ENCODE measurements around the gene SPSB1.

SPSB1 gene

DNA sequence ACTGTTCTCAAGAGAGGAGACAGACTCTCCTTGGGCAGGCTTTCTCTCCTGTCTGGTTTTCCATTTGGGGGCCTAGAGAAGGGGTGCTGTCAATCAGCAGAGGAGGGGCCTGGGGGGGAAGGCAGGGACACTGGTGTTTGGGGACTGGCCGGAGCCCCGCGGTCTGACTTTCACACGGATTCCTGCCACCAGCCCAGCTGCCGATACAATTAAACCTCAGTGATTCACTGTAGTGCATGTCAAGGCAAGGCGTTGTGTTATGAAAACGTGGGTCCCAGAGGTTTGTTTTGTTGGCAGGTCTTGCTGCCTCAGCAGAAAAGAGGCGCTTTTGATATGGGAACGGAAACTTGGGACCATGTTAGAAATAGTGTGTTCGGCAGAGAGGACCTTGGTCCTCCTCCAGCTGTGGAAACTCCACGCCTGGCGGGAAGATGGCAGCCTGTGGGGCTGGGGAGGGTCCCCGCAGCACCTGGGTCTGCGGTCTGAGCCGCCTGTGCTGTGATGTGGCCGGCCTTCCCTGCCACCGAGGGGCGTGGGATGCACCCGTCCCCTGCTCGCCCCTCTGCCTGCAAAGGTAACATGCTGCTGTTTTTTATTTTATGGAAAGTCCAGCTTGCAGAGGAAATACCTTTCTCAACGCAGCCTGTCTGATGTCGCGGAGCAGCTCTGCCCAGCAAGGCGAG lies 47.6 kb downstream of the SPSB1 start (continued):
- no peak for TF ChIP-seq GLIS3 (CRISPR knock-in tag; IDR thresholded peaks at IDR 0.05)

DNA sequence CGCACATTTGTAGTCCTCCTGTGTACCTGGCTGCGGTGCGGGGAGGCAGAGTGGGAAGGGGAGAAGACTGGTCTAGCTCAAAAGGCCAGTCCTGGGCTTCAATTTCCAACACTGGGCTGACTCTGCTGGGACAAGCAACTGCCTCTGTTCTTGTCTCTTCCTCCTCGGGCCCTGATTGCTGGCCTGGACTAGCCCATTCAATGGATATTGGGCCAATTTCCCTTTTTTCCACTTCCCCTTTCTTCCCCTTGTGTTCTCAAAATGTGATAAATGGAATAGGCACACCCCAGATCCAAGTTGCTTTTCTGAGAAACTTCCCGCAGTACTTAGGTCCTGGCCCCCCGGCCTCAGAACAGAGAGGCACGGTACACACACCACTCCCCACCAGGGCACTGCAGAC lies 48.2 kb downstream of the SPSB1 start:
- ATAC-seq: no peak
- no peak for TF ChIP-seq GLIS3 (CRISPR knock-in tag; IDR thresholded peaks at IDR 0.05)

DNA sequence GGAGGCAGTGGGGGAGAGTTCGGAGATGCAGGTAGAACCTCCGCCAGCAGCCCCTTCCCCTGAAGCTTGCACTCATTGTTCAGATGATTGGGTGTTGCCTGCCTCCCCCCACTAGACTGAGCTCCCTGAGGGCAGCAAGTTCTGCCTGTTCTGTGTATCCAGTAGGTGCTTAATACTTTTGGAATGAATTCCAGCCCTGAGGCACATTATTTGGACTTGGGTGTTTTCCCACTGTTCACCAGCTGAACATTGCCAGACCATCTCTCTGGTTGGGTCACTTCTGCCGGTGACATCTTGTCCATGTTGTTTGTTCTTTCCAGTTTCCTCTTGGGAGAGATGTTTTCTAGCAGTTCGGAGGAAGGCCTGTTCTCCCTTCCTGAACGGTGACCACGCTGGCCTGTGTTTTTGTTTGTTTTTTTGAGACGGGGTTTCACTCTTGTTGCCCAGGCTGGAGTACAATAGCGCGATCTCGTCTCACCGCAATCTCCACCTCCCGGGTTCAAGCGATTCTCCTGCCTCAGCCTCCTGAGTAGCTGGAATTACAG lies 48.7 kb downstream of the SPSB1 start:
- ATAC-seq: no peak
- TF ChIP-seq BACH2 (CRISPR knock-in tag; IDR thresholded peaks at IDR 0.05; ENCODE audit: borderline replicate concordance): no peak
- no peak for TF ChIP-seq PPARA (CRISPR knock-in tag; IDR thresholded peaks at IDR 0.05; ENCODE audit: borderline replicate concordance)
- TF ChIP-seq ZFP30 (CRISPR knock-in tag; IDR thresholded peaks at IDR 0.05): no peak
- TF ChIP-seq ZNF70 (CRISPR knock-in tag; IDR thresholded peaks at IDR 0.05): no peak
- TF ChIP-seq, protein P1, sequence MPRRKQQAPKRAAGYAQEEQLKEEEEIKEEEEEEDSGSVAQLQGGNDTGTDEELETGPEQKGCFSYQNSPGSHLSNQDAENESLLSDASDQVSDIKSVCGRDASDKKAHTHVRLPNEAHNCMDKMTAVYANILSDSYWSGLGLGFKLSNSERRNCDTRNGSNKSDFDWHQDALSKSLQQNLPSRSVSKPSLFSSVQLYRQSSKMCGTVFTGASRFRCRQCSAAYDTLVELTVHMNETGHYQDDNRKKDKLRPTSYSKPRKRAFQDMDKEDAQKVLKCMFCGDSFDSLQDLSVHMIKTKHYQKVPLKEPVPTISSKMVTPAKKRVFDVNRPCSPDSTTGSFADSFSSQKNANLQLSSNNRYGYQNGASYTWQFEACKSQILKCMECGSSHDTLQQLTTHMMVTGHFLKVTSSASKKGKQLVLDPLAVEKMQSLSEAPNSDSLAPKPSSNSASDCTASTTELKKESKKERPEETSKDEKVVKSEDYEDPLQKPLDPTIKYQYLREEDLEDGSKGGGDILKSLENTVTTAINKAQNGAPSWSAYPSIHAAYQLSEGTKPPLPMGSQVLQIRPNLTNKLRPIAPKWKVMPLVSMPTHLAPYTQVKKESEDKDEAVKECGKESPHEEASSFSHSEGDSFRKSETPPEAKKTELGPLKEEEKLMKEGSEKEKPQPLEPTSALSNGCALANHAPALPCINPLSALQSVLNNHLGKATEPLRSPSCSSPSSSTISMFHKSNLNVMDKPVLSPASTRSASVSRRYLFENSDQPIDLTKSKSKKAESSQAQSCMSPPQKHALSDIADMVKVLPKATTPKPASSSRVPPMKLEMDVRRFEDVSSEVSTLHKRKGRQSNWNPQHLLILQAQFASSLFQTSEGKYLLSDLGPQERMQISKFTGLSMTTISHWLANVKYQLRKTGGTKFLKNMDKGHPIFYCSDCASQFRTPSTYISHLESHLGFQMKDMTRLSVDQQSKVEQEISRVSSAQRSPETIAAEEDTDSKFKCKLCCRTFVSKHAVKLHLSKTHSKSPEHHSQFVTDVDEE (CRISPR knock-in tag; IDR thresholded peaks at IDR 0.05): no peak
- TF ChIP-seq TOX (CRISPR knock-in tag; IDR thresholded peaks at IDR 0.05; ENCODE audit: borderline replicate concordance): no peak
- TF ChIP-seq, protein P2, sequence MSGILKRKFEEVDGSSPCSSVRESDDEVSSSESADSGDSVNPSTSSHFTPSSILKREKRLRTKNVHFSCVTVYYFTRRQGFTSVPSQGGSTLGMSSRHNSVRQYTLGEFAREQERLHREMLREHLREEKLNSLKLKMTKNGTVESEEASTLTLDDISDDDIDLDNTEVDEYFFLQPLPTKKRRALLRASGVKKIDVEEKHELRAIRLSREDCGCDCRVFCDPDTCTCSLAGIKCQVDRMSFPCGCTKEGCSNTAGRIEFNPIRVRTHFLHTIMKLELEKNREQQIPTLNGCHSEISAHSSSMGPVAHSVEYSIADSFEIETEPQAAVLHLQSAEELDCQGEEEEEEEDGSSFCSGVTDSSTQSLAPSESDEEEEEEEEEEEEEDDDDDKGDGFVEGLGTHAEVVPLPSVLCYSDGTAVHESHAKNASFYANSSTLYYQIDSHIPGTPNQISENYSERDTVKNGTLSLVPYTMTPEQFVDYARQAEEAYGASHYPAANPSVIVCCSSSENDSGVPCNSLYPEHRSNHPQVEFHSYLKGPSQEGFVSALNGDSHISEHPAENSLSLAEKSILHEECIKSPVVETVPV (CRISPR knock-in tag; IDR thresholded peaks at IDR 0.05): no peak
- no peak for TF ChIP-seq ZNF565 (CRISPR knock-in tag; conservative IDR thresholded peaks at IDR 0.05; ENCODE audit: low read depth)
- no peak for TF ChIP-seq TCF4 (CRISPR knock-in tag; IDR thresholded peaks at IDR 0.05; ENCODE audit: borderline replicate concordance)
- TF ChIP-seq, protein P3, sequence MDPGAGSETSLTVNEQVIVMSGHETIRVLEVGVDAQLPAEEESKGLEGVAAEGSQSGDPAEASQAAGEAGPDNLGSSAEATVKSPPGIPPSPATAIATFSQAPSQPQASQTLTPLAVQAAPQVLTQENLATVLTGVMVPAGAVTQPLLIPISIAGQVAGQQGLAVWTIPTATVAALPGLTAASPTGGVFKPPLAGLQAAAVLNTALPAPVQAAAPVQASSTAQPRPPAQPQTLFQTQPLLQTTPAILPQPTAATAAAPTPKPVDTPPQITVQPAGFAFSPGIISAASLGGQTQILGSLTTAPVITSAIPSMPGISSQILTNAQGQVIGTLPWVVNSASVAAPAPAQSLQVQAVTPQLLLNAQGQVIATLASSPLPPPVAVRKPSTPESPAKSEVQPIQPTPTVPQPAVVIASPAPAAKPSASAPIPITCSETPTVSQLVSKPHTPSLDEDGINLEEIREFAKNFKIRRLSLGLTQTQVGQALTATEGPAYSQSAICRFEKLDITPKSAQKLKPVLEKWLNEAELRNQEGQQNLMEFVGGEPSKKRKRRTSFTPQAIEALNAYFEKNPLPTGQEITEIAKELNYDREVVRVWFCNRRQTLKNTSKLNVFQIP (CRISPR knock-in tag; IDR thresholded peaks at IDR 0.05; ENCODE audit: borderline replicate concordance, low read depth): no peak
- TF ChIP-seq ISL1 (CRISPR knock-in tag; IDR thresholded peaks at IDR 0.05): no peak
- no peak for TF ChIP-seq SNAI2 (CRISPR knock-in tag; IDR thresholded peaks at IDR 0.05)
- TF ChIP-seq, protein P4, sequence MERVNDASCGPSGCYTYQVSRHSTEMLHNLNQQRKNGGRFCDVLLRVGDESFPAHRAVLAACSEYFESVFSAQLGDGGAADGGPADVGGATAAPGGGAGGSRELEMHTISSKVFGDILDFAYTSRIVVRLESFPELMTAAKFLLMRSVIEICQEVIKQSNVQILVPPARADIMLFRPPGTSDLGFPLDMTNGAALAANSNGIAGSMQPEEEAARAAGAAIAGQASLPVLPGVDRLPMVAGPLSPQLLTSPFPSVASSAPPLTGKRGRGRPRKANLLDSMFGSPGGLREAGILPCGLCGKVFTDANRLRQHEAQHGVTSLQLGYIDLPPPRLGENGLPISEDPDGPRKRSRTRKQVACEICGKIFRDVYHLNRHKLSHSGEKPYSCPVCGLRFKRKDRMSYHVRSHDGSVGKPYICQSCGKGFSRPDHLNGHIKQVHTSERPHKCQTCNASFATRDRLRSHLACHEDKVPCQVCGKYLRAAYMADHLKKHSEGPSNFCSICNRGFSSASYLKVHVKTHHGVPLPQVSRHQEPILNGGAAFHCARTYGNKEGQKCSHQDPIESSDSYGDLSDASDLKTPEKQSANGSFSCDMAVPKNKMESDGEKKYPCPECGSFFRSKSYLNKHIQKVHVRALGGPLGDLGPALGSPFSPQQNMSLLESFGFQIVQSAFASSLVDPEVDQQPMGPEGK (CRISPR knock-in tag; IDR thresholded peaks at IDR 0.05; ENCODE audit: borderline replicate concordance): no peak
- no peak for TF ChIP-seq ZFP3 (CRISPR knock-in tag; IDR thresholded peaks at IDR 0.05)
- no peak for TF ChIP-seq GLIS3 (CRISPR knock-in tag; IDR thresholded peaks at IDR 0.05)
- no peak for TF ChIP-seq ESRRG (CRISPR knock-in tag; IDR thresholded peaks at IDR 0.05)
- no peak for TF ChIP-seq RARB (CRISPR knock-in tag; IDR thresholded peaks at IDR 0.05)
- TF ChIP-seq ZNF8 (CRISPR knock-in tag; IDR thresholded peaks at IDR 0.05): no peak
- TF ChIP-seq, protein P5, sequence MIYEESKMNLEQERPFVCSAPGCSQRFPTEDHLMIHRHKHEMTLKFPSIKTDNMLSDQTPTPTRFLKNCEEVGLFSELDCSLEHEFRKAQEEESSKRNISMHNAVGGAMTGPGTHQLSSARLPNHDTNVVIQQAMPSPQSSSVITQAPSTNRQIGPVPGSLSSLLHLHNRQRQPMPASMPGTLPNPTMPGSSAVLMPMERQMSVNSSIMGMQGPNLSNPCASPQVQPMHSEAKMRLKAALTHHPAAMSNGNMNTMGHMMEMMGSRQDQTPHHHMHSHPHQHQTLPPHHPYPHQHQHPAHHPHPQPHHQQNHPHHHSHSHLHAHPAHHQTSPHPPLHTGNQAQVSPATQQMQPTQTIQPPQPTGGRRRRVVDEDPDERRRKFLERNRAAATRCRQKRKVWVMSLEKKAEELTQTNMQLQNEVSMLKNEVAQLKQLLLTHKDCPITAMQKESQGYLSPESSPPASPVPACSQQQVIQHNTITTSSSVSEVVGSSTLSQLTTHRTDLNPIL (CRISPR knock-in tag; IDR thresholded peaks at IDR 0.05; ENCODE audit: low read depth): no peak

DNA sequence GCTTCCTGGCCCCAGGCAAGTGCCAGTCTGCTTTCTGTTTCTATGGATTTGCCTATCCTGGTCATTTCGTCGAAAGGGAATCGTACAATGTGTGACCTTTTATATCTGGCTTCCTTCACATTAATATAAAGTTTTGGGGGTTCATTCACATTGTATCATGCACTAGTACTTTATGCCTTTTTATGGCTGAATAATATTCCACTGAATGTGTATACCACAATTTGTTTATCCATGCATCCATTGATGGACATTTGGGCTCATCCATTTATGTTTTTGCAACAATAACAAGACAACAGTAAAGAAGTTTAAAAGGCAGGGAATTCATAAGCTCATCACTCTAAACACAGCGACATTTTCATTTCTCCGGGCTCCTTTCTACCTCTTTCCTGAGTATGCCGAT lies 50.6 kb downstream of the SPSB1 start:
- TF ChIP-seq ARNTL (CRISPR knock-in tag; IDR thresholded peaks at IDR 0.05; ENCODE audit: borderline replicate concordance, low read depth): no peak
- peak; percentile 95 for TF ChIP-seq ZNF8 (CRISPR knock-in tag; IDR thresholded peaks at IDR 0.05)
- ATAC-seq: no peak
